Measurements from ENCODE around the gene RNF130. TPM values are rescaled to one million over a fixed set of nuclear protein-coding genes. Genes with fewer than 3 reads are reported as not detected.

The RNF130 gene
- total RNA-seq, 1 donor from 2014 or later = 29.8 TPM

- no peak overlapping the region for H3K4me3 ChIP-seq (ENCODE audit: insufficient read depth, low read depth, low read length)
- peaks cover 21% of the 10 kb centered on the region for H3K36me3 Mint-ChIP-seq (ENCODE audit: low read depth, unreplicated experiment)
- peaks cover 15% of the 10 kb centered on the region for H3K4me1 Mint-ChIP-seq (ENCODE audit: low read depth, unreplicated experiment)
- peaks cover under 1% of the 10 kb centered on the region for H3K9me3 Mint-ChIP-seq (ENCODE audit: unreplicated experiment)
- no peak overlapping the region for H3K27ac ChIP-seq (ENCODE audit: low read depth, low read length)
- no peak overlapping the region for H3K27ac Mint-ChIP-seq (ENCODE audit: unreplicated experiment)
- no peak overlapping the region for H2AFZ ChIP-seq (ENCODE audit: low read depth, low read length)
- H3K79me2 ChIP-seq (ENCODE audit: insufficient read depth, low read length) = peaks cover 31% of the 10 kb centered on the region
- FAIRE-seq (no peak), DNase-seq (ENCODE audit: low read depth) (no peak)
- H3K27me3 ChIP-seq (ENCODE audit: insufficient read depth, low read length) = no peaks in the 10 kb centered on the region
- H3K27me3 Mint-ChIP-seq (ENCODE audit: low read depth, unreplicated experiment) = no peaks in the 10 kb centered on the region
- H3K4me1 ChIP-seq (ENCODE audit: insufficient read depth, low read length) = peaks cover 4% of the 10 kb centered on the region
- H4K20me1 ChIP-seq (ENCODE audit: insufficient read depth, low read length) = peaks cover 14% of the 10 kb centered on the region
- H3K4me3 Mint-ChIP-seq (ENCODE audit: unreplicated experiment) = no peak overlapping the region
- no peak overlapping the region for H3K4me2 ChIP-seq (ENCODE audit: low read length)
- no peaks in the 10 kb centered on the region for H3K9me3 ChIP-seq (ENCODE audit: insufficient read depth, low read depth, low read length)
- no peaks in the 10 kb centered on the region for H3K36me3 ChIP-seq (ENCODE audit: insufficient read depth, low read length)
- no peak overlapping the region for H3K9ac ChIP-seq (ENCODE audit: low read length)
- TF ChIP-seq EZH2 (IDR thresholded peaks at IDR 0.05; ENCODE audit: insufficient read depth, low read length) (no peak), CTCF (IDR thresholded peaks at IDR 0.05; ENCODE audit: insufficient read depth, low read depth, low read length) (no peak)
Observed at GRCh38 chr5:180041301-180042274, 30.0 kb downstream of the RNF130 start.

- Histone ChIP-seq H3K27ac (ENCODE audit: low read depth, low read length) (no peak overlapping the region), H3K27me3 (ENCODE audit: insufficient read depth, low read length) (no peaks in the 10 kb centered on the region), H4K20me1 (ENCODE audit: insufficient read depth, low read length) (peaks cover 14% of the 10 kb centered on the region), H3K9me3 (ENCODE audit: insufficient read depth, low read depth, low read length) (peaks cover 2% of the 10 kb centered on the region), H3K36me3 (ENCODE audit: insufficient read depth, low read length) (no peaks in the 10 kb centered on the region), H3K79me2 (ENCODE audit: insufficient read depth, low read length) (peaks cover 24% of the 10 kb centered on the region), H3K4me1 (ENCODE audit: insufficient read depth, low read length) (peaks cover 4% of the 10 kb centered on the region), H3K4me3 (ENCODE audit: insufficient read depth, low read depth, low read length) (no peak overlapping the region), H3K9ac (ENCODE audit: low read length) (no peak overlapping the region), H2AFZ (ENCODE audit: low read depth, low read length) (no peak overlapping the region), H3K4me2 (ENCODE audit: low read length) (peak overlapping the region; percentile 19)
- Mint-ChIP-seq H3K36me3 (ENCODE audit: low read depth, unreplicated experiment) (peaks cover 27% of the 10 kb centered on the region), H3K9me3 (ENCODE audit: unreplicated experiment) (peaks cover 10% of the 10 kb centered on the region), H3K4me3 (ENCODE audit: unreplicated experiment) (no peak overlapping the region), H3K27me3 (ENCODE audit: low read depth, unreplicated experiment) (no peaks in the 10 kb centered on the region), H3K27ac (ENCODE audit: unreplicated experiment) (peak overlapping the region; percentile 28), H3K4me1 (ENCODE audit: low read depth, unreplicated experiment) (peaks cover 15% of the 10 kb centered on the region)
- DNase-seq (ENCODE audit: low read depth) (no peak), FAIRE-seq (peak; percentile 34)
- TF ChIP-seq CTCF (IDR thresholded peaks at IDR 0.05; ENCODE audit: insufficient read depth, low read depth, low read length) (no peak), EZH2 (IDR thresholded peaks at IDR 0.05; ENCODE audit: insufficient read depth, low read length) (no peak)
Observed at GRCh38 chr5:180040287-180041214, 31.0 kb downstream of the RNF130 start.

All from astrocyte (in vitro differentiated cells and primary cell).